Thoracic aorta (tissue), 2 donors: ENCODE results near the gene RPS28. TPM values are rescaled to one million over a fixed set of nuclear protein-coding genes. Genes with fewer than 3 reads are reported as not detected.
"Not testable (repeated sequence)": the region's sequence is repeated elsewhere in the genome, so short reads cannot be mapped to it uniquely, and the experiment has no call there.

Experiments used
- ATAC-seq: fragments of 150-250 bp; one replicate; pipeline ENCODE4 v1.8.0; 2017; ENCODE audit warnings: low read depth; ENCODE audit not compliant: insufficient number of reproducible peaks, low FRiP score
- DNase-seq: peaks from one replicate; pipeline ENCODE4 v3.0.0-alpha.2; 2020; ENCODE audit warnings: low spot score
- H3K27ac ChIP-seq, 2 donors: fragments of 200-600 bp; sonication (generic); 1 replicate in 1 of 2; 2 replicates in 1 of 2; pipeline ENCODE4 v1.5.1; 2016; ENCODE audit warnings: mild to moderate bottlenecking in 2 of 2, moderate library complexity in 2 of 2
- H3K27me3 ChIP-seq: fragments of 200-600 bp; sonication (generic); replicated peaks from 2 replicates; pipeline ENCODE4 v1.6.0; 2016; ENCODE audit warnings: mild to moderate bottlenecking; ENCODE audit not compliant: insufficient read depth
- H3K36me3 ChIP-seq: fragments of 200-600 bp; sonication (generic); one replicate; pipeline ENCODE4 v1.5.1; 2016
- H3K4me1 ChIP-seq, 2 donors: fragments of 200-600 bp; sonication (generic); 1 replicate in 1 of 2; 2 replicates in 1 of 2; pipeline versions ENCODE4 v1.5.1 to v1.6.0; 2016; ENCODE audit warnings: low read depth in 2 of 2, mild to moderate bottlenecking in 1 of 2; ENCODE audit not compliant: control insufficient read depth in 1 of 2
- H3K4me3 ChIP-seq: fragments of 200-600 bp; sonication (generic); 2 replicates; pipeline ENCODE4 v1.5.1; 2016; ENCODE audit warnings: mild to moderate bottlenecking
- H3K9me3 ChIP-seq: fragments of 200-600 bp; sonication (generic); 2 replicates; pipeline ENCODE4 v1.5.1; 2016
- total RNA-seq, 2 donors: library from RNA; depleted of rRNA; stranded (reverse); fragments of >200 nt; gene quantifications; one replicate each; pipeline versions ENCODE4 v1.1.0 to v1.2.3, GENCODE V29; 2016
- TF ChIP-seq, protein P1 (sequence below): fragments of 200-600 bp; sonication (generic); IDR thresholded peaks from one replicate; pipeline ENCODE4 v1.5.1; 2019; ENCODE audit warnings: antibody characterized with exemption

The RPS28 gene
- total RNA-seq, 2 donors from 2014 or later: 146 to 179 TPM

- peaks cover 8% of the 10 kb centered on the region for H3K27me3 ChIP-seq
- no peak within 1 kb of the TSS for H3K27ac ChIP-seq
- peak within 1 kb of the TSS; percentile 69 for H3K4me3 ChIP-seq
- TF ChIP-seq, protein P1, sequence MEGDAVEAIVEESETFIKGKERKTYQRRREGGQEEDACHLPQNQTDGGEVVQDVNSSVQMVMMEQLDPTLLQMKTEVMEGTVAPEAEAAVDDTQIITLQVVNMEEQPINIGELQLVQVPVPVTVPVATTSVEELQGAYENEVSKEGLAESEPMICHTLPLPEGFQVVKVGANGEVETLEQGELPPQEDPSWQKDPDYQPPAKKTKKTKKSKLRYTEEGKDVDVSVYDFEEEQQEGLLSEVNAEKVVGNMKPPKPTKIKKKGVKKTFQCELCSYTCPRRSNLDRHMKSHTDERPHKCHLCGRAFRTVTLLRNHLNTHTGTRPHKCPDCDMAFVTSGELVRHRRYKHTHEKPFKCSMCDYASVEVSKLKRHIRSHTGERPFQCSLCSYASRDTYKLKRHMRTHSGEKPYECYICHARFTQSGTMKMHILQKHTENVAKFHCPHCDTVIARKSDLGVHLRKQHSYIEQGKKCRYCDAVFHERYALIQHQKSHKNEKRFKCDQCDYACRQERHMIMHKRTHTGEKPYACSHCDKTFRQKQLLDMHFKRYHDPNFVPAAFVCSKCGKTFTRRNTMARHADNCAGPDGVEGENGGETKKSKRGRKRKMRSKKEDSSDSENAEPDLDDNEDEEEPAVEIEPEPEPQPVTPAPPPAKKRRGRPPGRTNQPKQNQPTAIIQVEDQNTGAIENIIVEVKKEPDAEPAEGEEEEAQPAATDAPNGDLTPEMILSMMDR: no peak
- peak; percentile 60 for DNase-seq
- no peaks in the 10 kb centered on the region for H3K36me3 ChIP-seq
- H3K4me1 ChIP-seq: peaks cover 4 to 5% of the 10 kb centered on the region in 2 donors
- H3K9me3 ChIP-seq: no peaks in the 10 kb centered on the region
- no peak for ATAC-seq
These were observed 21.6 kb downstream of the RPS28 start, which contains the start of gene KANK3 for GRCh38 chr19:8342684-8343482. Gene KANK3, minus strand, starts transcription at chr19:8343262. Its CDS starts 5,434 bp downstream, at chr19:8337828.

DNA sequence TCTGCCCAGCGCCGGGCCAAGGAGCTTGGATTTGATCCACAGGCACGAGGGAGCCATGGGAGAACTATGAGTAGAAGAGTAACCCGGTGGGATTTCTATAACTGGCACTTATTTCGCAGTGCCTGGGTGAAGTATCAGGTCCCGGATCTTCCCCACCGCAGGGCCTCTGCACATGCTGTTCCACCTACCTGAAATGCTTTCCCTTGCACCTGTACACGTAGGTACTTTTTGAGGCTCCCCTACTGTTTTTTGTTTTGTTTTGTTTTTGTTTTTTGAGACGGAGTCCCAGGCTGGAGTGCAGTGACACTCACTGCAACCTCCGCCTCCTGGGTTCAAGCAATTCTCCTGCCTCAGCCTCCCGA, 22.2 kb downstream of the RPS28 start:
- TF ChIP-seq, protein P1: no peak
- H3K9me3 ChIP-seq: no peaks in the 10 kb centered on the region
- H3K36me3 ChIP-seq: no peaks in the 10 kb centered on the region
- H3K4me3 ChIP-seq: peak overlapping the region; percentile 69
- DNase-seq (no peak), ATAC-seq (no peak)
- H3K4me1 ChIP-seq: peaks cover 4 to 5% of the 10 kb centered on the region in 2 donors
- peaks cover 7% of the 10 kb centered on the region for H3K27me3 ChIP-seq
- H3K27ac ChIP-seq: no peak overlapping the region

- H3K4me3 ChIP-seq, H3K9me3 ChIP-seq, H3K27ac ChIP-seq, ATAC-seq, H3K27me3 ChIP-seq, DNase-seq, H3K36me3 ChIP-seq: not testable (repeated sequence)
- peaks cover 8 to 28% of the 10 kb centered on the region in 2 donors for H3K4me1 ChIP-seq
These were observed 28.5 kb downstream of the RPS28 start for GRCh38 chr19:8349629-8350372.

- peak overlapping the region; percentile 59 for H3K4me3 ChIP-seq
- H3K9me3 ChIP-seq: no peaks in the 10 kb centered on the region
- TF ChIP-seq, protein P1: no peak
- ATAC-seq (no peak), DNase-seq (no peak)
- peaks cover 8 to 41% of the 10 kb centered on the region in 2 donors for H3K4me1 ChIP-seq
- no peaks in the 10 kb centered on the region for H3K27me3 ChIP-seq
- no peaks in the 10 kb centered on the region for H3K36me3 ChIP-seq
- H3K27ac ChIP-seq: peak overlapping the region in 1 of 2 donors; percentile 34
These were observed 31.0 kb downstream of the RPS28 start for GRCh38 chr19:8352134-8352827.

DNA sequence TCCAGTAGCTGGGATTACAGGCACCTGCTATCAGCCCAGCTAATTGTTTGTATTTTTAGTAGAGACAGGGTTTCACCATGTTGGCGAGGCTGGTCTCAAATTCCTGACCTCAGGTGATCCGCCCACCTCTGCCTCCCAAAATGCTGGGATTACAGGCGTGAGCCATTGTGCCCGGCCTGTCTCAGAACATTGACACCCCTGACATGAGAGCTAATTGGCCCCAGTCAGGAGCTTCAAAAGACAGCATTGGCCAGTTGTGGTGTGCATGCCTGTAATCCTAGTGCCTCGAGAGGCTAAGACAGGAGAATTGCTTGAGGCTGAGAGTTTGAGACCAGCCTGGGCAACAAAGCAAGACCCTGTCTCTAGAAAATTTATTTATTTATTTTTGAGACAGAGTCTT, 31.5 kb downstream of the RPS28 start:
- not testable (repeated sequence) for DNase-seq, ATAC-seq, H3K27ac ChIP-seq, H3K9me3 ChIP-seq, H3K36me3 ChIP-seq, H3K27me3 ChIP-seq
- Histone ChIP-seq H3K4me3 (peak overlapping the region; percentile 59), H3K4me1 (peaks cover 8 to 41% of the 10 kb centered on the region in 2 donors)
